HG02610 (cell line): ENCODE results near the gene BLZF1.
"Not testable (repeated sequence)": the region's sequence is repeated elsewhere in the genome, so short reads cannot be mapped to it uniquely, and the experiment has no call there.

Experiments used
- ATAC-seq: cut with Tn5 transposase; IDR thresholded peaks from one replicate; pipeline ENCODE4 v1.9.1; 2021; ENCODE audit warnings: mild to moderate bottlenecking, moderate library complexity; ENCODE audit not compliant: unreplicated experiment

The BLZF1 gene

GRCh38 chr1:169367686-169368405 lies at the start of gene BLZF1, which contains the start of gene NME7:
Gene BLZF1, plus strand, starts transcription at chr1:169368195. Its CDS starts 1,328 bp downstream, at chr1:169369523.
Gene NME7, minus strand, starts transcription at chr1:169367797. Its CDS starts 87 bp downstream, at chr1:169367710.
- peak; percentile 96 for ATAC-seq

GRCh38 chr1:169318536-169319244 lies 49.3 kb upstream of the BLZF1 start:
- no peak for ATAC-seq

GRCh38 chr1:169321539-169321938 lies 46.5 kb upstream of the BLZF1 start:
- no peak for ATAC-seq

- ATAC-seq: no peak
Measured at GRCh38 chr1:169322138-169322537, 45.9 kb upstream of the BLZF1 start.

GRCh38 chr1:169325117-169325516 lies 42.9 kb upstream of the BLZF1 start:
- ATAC-seq: no peak

- ATAC-seq: no peak
Measured at GRCh38 chr1:169326261-169326955, 41.6 kb upstream of the BLZF1 start.

- peak; percentile 98 for ATAC-seq
Measured at GRCh38 chr1:169326956-169327268, 41.1 kb upstream of the BLZF1 start.

GRCh38 chr1:169327875-169328274 lies 40.1 kb upstream of the BLZF1 start:
- no peak for ATAC-seq

- no peak for ATAC-seq
Measured at GRCh38 chr1:169329383-169329782, 38.6 kb upstream of the BLZF1 start.

GRCh38 chr1:169330927-169331326 lies 37.1 kb upstream of the BLZF1 start:
- no peak for ATAC-seq

GRCh38 chr1:169334727-169335126 lies 33.3 kb upstream of the BLZF1 start:
- not testable (repeated sequence) for ATAC-seq

- ATAC-seq: not testable (repeated sequence)
Measured at GRCh38 chr1:169336947-169337715, 30.9 kb upstream of the BLZF1 start.

- no peak for ATAC-seq
Measured at GRCh38 chr1:169338617-169339016, 29.4 kb upstream of the BLZF1 start.

- ATAC-seq: no peak
Measured at GRCh38 chr1:169339773-169340172, 28.2 kb upstream of the BLZF1 start.

- no peak for ATAC-seq
Measured at GRCh38 chr1:169340882-169341281, 27.1 kb upstream of the BLZF1 start.

GRCh38 chr1:169342096-169342495 lies 25.9 kb upstream of the BLZF1 start:
- not testable (repeated sequence) for ATAC-seq

GRCh38 chr1:169345511-169345910 lies 22.5 kb upstream of the BLZF1 start:
- ATAC-seq: no peak

GRCh38 chr1:169346036-169346589 lies 21.9 kb upstream of the BLZF1 start:
- ATAC-seq: no peak

GRCh38 chr1:169347688-169348382 lies 20.2 kb upstream of the BLZF1 start:
- ATAC-seq: no peak

GRCh38 chr1:169348383-169349036 lies 19.5 kb upstream of the BLZF1 start:
- ATAC-seq: no peak
